ENCODE results near the gene C7.

DNA sequence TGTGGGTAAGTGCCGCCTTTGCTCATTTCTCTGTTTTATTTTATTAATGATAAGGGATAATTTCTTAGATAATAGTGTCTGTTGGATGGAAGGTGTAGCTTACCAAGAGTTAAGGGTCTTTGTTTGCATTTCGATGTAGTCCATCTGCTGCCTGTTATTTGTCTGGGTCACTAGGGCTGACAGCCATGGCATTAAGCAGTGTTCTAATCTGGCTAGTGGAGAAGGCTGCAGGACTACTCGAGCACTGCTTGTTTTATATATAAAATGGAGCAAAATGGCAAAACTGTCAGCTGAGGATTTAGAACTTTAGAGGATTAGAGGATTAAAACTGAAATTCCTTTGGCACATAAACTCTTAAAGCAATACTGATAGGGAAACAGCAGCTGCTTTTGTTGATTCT is 67.5 kb downstream of the C7 start:
- TF ChIP-seq EP300 (IDR thresholded peaks at IDR 0.05) (no peak), CTCF (IDR thresholded peaks at IDR 0.05) (no peak)
